H9 (cell line): Measurements from ENCODE around the gene BBX. TPM values are rescaled to one million over a fixed set of nuclear protein-coding genes. Genes with fewer than 3 reads are reported as not detected.

Experiments
- DNase-seq: peaks from one replicate; pipeline ENCODE4 v3.0.0-alpha.2; 2017
- H2AFZ ChIP-seq: one replicate; pipeline ENCODE4 v1.6.1; 2013; ENCODE audit warnings: mild to moderate bottlenecking, low read length, control low read depth, moderate library complexity
- H2AK5ac ChIP-seq: 2 replicates; pipeline ENCODE4 v1.6.1; 2013; ENCODE audit warnings: low read length, control low read depth, mixed read lengths; ENCODE audit not compliant: insufficient read length
- H2BK120ac ChIP-seq: one replicate; pipeline ENCODE4 v1.6.1; 2013; ENCODE audit warnings: low read depth, mild to moderate bottlenecking, low read length, control low read depth, inconsistent platforms; ENCODE audit not compliant: poor library complexity, severe bottlenecking
- H2BK12ac ChIP-seq: 2 replicates; pipeline ENCODE4 v1.6.1; 2013; ENCODE audit warnings: low read length, control low read depth, mixed read lengths, low read depth; ENCODE audit not compliant: insufficient read length
- H2BK15ac ChIP-seq: 2 replicates; pipeline ENCODE4 v1.6.1; 2013; ENCODE audit warnings: low read depth, low read length, control low read depth
- H2BK20ac ChIP-seq: one replicate; pipeline ENCODE4 v1.6.1; 2013; ENCODE audit warnings: low read depth, mild to moderate bottlenecking, low read length, control low read depth, inconsistent platforms; ENCODE audit not compliant: poor library complexity, severe bottlenecking
- H2BK5ac ChIP-seq: 2 replicates; pipeline ENCODE4 v1.6.1; 2013; ENCODE audit warnings: low read length, control low read depth, mixed read lengths; ENCODE audit not compliant: insufficient read length
- H3K14ac ChIP-seq: 2 replicates; pipeline ENCODE4 v1.6.1; 2013; ENCODE audit warnings: low read length, control low read depth; ENCODE audit not compliant: insufficient read depth
- H3K18ac ChIP-seq: 2 replicates; pipeline ENCODE4 v1.6.1; 2013; ENCODE audit warnings: low read depth, mild to moderate bottlenecking, mixed read lengths, low read length, control low read depth; ENCODE audit not compliant: insufficient read length
- H3K23ac ChIP-seq: 2 replicates; pipeline ENCODE4 v1.6.1; 2013; ENCODE audit warnings: low read length, control low read depth, mixed read lengths, low read depth; ENCODE audit not compliant: insufficient read length
- H3K23me2 ChIP-seq: 2 replicates; pipeline ENCODE4 v1.6.1; 2013; ENCODE audit warnings: low read depth, mild to moderate bottlenecking, mixed read lengths, low read length, control low read depth; ENCODE audit not compliant: insufficient read length, poor library complexity, severe bottlenecking
- H3K27ac ChIP-seq: 2 replicates; pipeline ENCODE4 v1.5.1; 2013; ENCODE audit warnings: low read length, control low read depth, mixed read lengths, low read depth; ENCODE audit not compliant: insufficient read length
- H3K27me3 ChIP-seq: 2 replicates; pipeline ENCODE4 v1.6.1; 2013; ENCODE audit warnings: low read length, control low read depth, inconsistent platforms; ENCODE audit not compliant: insufficient read depth
- H3K4ac ChIP-seq: 2 replicates; pipeline ENCODE4 v1.6.1; 2013; ENCODE audit warnings: low read depth, mild to moderate bottlenecking, control low read depth, inconsistent platforms, low read length, moderate library complexity
- H3K4me1 ChIP-seq: 2 replicates; pipeline ENCODE4 v1.6.1; 2013; ENCODE audit warnings: low read length, control low read depth, inconsistent platforms; ENCODE audit not compliant: insufficient read depth
- H3K4me2 ChIP-seq: 2 replicates; pipeline ENCODE4 v1.6.1; 2013; ENCODE audit warnings: low read length, control low read depth, mixed read lengths; ENCODE audit not compliant: insufficient read length, insufficient read depth
- H3K56ac ChIP-seq: 2 replicates; pipeline ENCODE4 v1.6.1; 2013; ENCODE audit warnings: low read depth, mild to moderate bottlenecking, mixed read lengths, low read length, control low read depth; ENCODE audit not compliant: insufficient read length
- H3K79me1 ChIP-seq: 2 replicates; pipeline ENCODE4 v1.6.1; 2013; ENCODE audit warnings: low read depth, mild to moderate bottlenecking, moderate library complexity, low read length, control low read depth, inconsistent platforms; ENCODE audit not compliant: insufficient read depth, poor library complexity, severe bottlenecking
- H3K79me2 ChIP-seq: 2 replicates; pipeline ENCODE4 v1.6.1; 2013; ENCODE audit warnings: low read length, control low read depth, inconsistent platforms; ENCODE audit not compliant: insufficient read depth
- H3K9ac ChIP-seq: 2 replicates; pipeline ENCODE4 v1.6.1; 2013; ENCODE audit warnings: low read length, control low read depth, mixed read lengths; ENCODE audit not compliant: insufficient read length; ENCODE audit errors: extremely low read depth
- H3K9me3 ChIP-seq: one replicate; pipeline ENCODE4 v1.6.1; 2013; ENCODE audit warnings: low read depth, low read length, inconsistent platforms; ENCODE audit not compliant: control insufficient read depth
- H3T11ph ChIP-seq: one replicate; pipeline ENCODE4 v1.6.1; 2013; ENCODE audit warnings: mild to moderate bottlenecking, low read length, control low read depth, inconsistent platforms
- H4K20me1 ChIP-seq: one replicate; pipeline ENCODE4 v1.6.1; 2013; ENCODE audit not compliant: control insufficient read depth, insufficient read length, insufficient read depth
- H4K5ac ChIP-seq: 2 replicates; pipeline ENCODE4 v1.6.1; 2013; ENCODE audit warnings: low read depth, mild to moderate bottlenecking, mixed read lengths, low read length, control low read depth; ENCODE audit not compliant: insufficient read length
- H4K8ac ChIP-seq: replicated peaks from 2 replicates; pipeline ENCODE4 v1.6.1; 2013; ENCODE audit warnings: low read length, control low read depth, mixed read lengths, low read depth; ENCODE audit not compliant: insufficient read length
- H4K91ac ChIP-seq: 2 replicates; pipeline ENCODE4 v1.6.1; 2013; ENCODE audit warnings: low read depth, mild to moderate bottlenecking, moderate library complexity, mixed read lengths, low read length, control low read depth; ENCODE audit not compliant: insufficient read length
- H3K27ac Mint-ChIP-seq, 3 experiments: 2 replicates in 2 of 3; 3 replicates in 1 of 3; pipeline ENCODE4 v1.8.0; 2020 to 2021; ENCODE audit warnings: mixed read lengths in 3 of 3, mild to moderate bottlenecking in 1 of 3, moderate library complexity in 1 of 3
- H3K27me3 Mint-ChIP-seq: 2 replicates; pipeline ENCODE4 v1.8.0; 2021; ENCODE audit warnings: low read depth, mild to moderate bottlenecking, moderate library complexity, mixed read lengths
- H3K36me3 Mint-ChIP-seq, 3 experiments: 2 replicates in 2 of 3; 3 replicates in 1 of 3; pipeline ENCODE4 v1.8.0; 2020 to 2021; ENCODE audit warnings: low read depth in 3 of 3, mixed read lengths in 3 of 3; ENCODE audit not compliant: insufficient read depth in 1 of 3
- H3K4me1 Mint-ChIP-seq, 2 experiments: 2 replicates each; pipeline ENCODE4 v1.8.0; 2020; ENCODE audit warnings: mixed read lengths in 2 of 2
- H3K4me3 Mint-ChIP-seq, 2 experiments: 2 replicates in 1 of 2; 3 replicates in 1 of 2; pipeline ENCODE4 v1.8.0; 2020 to 2021; ENCODE audit warnings: mild to moderate bottlenecking in 2 of 2, mixed read lengths in 2 of 2, moderate library complexity in 1 of 2
- H3K9me3 Mint-ChIP-seq, 2 experiments: 2 replicates in 1 of 2; 3 replicates in 1 of 2; pipeline ENCODE4 v1.8.0; 2020; ENCODE audit warnings: mild to moderate bottlenecking in 2 of 2, mixed read lengths in 2 of 2, moderate library complexity in 1 of 2
- CTCF ChIP-seq: fragments of 200-600 bp; sonication (generic); conservative IDR thresholded peaks from 3 replicates; pipeline ENCODE4 v1.8.0; 2021; ENCODE audit warnings: antibody characterized with exemption, mild to moderate bottlenecking
- WGBS: extraction: QIAGEN DNeasy Blood & Tissue Kit; methylation state at CpG from one replicate; pipeline ENCODE4 v1.1.7; 2013; ENCODE audit warnings: missing lambda C conversion rate, low lambda C conversion rate, mixed read lengths; ENCODE audit not compliant: insufficient read length; ENCODE audit errors: extremely low coverage; 5-methylcytosine and 5-hydroxymethylcytosine counted together
- total RNA-seq: library from RNA; stranded (reverse); gene quantifications from 2 replicates; pipeline ENCODE4 v1.2.1, GENCODE V29; 2021

The BBX gene
- total RNA-seq, 1 experiment from 2014 or later = 34.8 TPM

GRCh38 chr3:107665351-107665750 is 142.6 kb downstream of the BBX start:
- Mint-ChIP-seq H3K9me3 (no peaks in the 10 kb centered on the region), H3K27ac (peak overlapping the region; percentile 2 to 44 (median 29)), H3K27me3 (no peaks in the 10 kb centered on the region), H3K36me3 (peaks cover 0 to 2% (median 0%) of the 10 kb centered on the region in 3 experiments; a peak in 2 of 7 replicates), H3K4me1 (peaks cover 49% of the 10 kb centered on the region in 2 experiments), H3K4me3 (no peak overlapping the region)
- no peak overlapping the region for H2BK5ac ChIP-seq
- H2BK15ac ChIP-seq = no peak overlapping the region
- H3K79me1 ChIP-seq = no peaks in the 10 kb centered on the region
- H3K23ac ChIP-seq = no peak overlapping the region
- H3K23me2 ChIP-seq = no peaks in the 10 kb centered on the region
- H2BK12ac ChIP-seq = no peak overlapping the region
- DNase-seq = no peak
- H3K9ac ChIP-seq = no peak overlapping the region
- H4K20me1 ChIP-seq = no peaks in the 10 kb centered on the region
- H3K79me2 ChIP-seq = 0 out of 2 replicates have a peak, but pooled peaks cover 2% of the 10 kb centered on the region
- no peak overlapping the region for H3K4me2 ChIP-seq
- no peak overlapping the region for H3K4ac ChIP-seq
- no peak overlapping the region for H2BK120ac ChIP-seq
- no peak overlapping the region for H3T11ph ChIP-seq
- H3K14ac ChIP-seq = no peak overlapping the region
- peaks cover 2% of the 10 kb centered on the region; the same call in 1 of the 2 replicates for H3K4me1 ChIP-seq
- no peak overlapping the region for H4K8ac ChIP-seq
- no peak overlapping the region for H2AK5ac ChIP-seq
- WGBS = no CpG with 5 or more reads among the region's 4 CpGs
- H3K27ac ChIP-seq = no peak overlapping the region
- H3K9me3 ChIP-seq = no peaks in the 10 kb centered on the region
- H2AFZ ChIP-seq = no peak overlapping the region
- H3K27me3 ChIP-seq = no peaks in the 10 kb centered on the region
- no peak overlapping the region for H4K5ac ChIP-seq
- H3K56ac ChIP-seq = no peak overlapping the region
- TF ChIP-seq CTCF = no peak
- no peak overlapping the region for H3K18ac ChIP-seq
- no peak overlapping the region for H4K91ac ChIP-seq
- no peak overlapping the region for H2BK20ac ChIP-seq
